Caco-2 (cell line): ENCODE data around the gene GIMAP2. TPM values are rescaled to one million over a fixed set of nuclear protein-coding genes. Genes with fewer than 3 reads are reported as not detected.

Source experiments
- BruUV-seq: library from RNA; stranded (reverse); fragments of 400-500 nt; replicated peaks from 2 replicates; lab custom pipeline; 2021; lab: Mats Ljungman, UMichigan
- CTCF ChIA-PET: fragments of 300-600 bp; sonication (Branson Sonifier 250); formaldehyde crosslinking; loops from one replicate; lab custom pipeline; 2022; ENCODE audit warnings: antibody characterized with exemption; lab: Charles Lee
- POLR2A ChIA-PET: fragments of 300-600 bp; sonication (Branson Sonifier 250); formaldehyde crosslinking; loops from one replicate; lab custom pipeline; 2022; ENCODE audit warnings: antibody characterized with exemption; lab: Charles Lee
- DNase-seq, 2 experiments: peaks; one replicate each; pipeline versions ENCODE4 v3.0.0 to v3.0.0-alpha.2; 2020 to 2022
- H3K27me3 ChIP-seq: replicated peaks from 2 replicates; pipeline ENCODE4 v1.6.0; 2011; ENCODE audit warnings: low read length; ENCODE audit not compliant: control insufficient read depth, insufficient read depth
- H3K36me3 ChIP-seq: 2 replicates; pipeline ENCODE4 v1.5.1; 2011; ENCODE audit warnings: low read length; ENCODE audit not compliant: control insufficient read depth, insufficient read depth
- H3K4me1 ChIP-seq: fragments of 250-450 bp; sonication (Bioruptor Pico); 2 replicates; pipeline ENCODE4 v1.5.1; 2020; ENCODE audit warnings: mild to moderate bottlenecking
- H3K4me3 ChIP-seq: 2 replicates; pipeline ENCODE4 v1.5.1; 2011; ENCODE audit warnings: low read depth, mild to moderate bottlenecking, control low read depth, low read length
- H3K9me3 ChIP-seq: fragments of 250-450 bp; sonication (Bioruptor Pico); 2 replicates; pipeline ENCODE4 v1.5.1; 2020; ENCODE audit warnings: mild to moderate bottlenecking, moderate library complexity
- H3K27ac Mint-ChIP-seq: one replicate; pipeline ENCODE4 v1.8.0; 2022; ENCODE audit warnings: mixed read lengths; ENCODE audit not compliant: unreplicated experiment
- H3K27me3 Mint-ChIP-seq: one replicate; pipeline ENCODE4 v1.8.0; 2022; ENCODE audit warnings: mixed read lengths; ENCODE audit not compliant: insufficient read depth, unreplicated experiment
- H3K36me3 Mint-ChIP-seq: one replicate; pipeline ENCODE4 v1.8.0; 2022; ENCODE audit warnings: mild to moderate bottlenecking, mixed read lengths; ENCODE audit not compliant: insufficient read depth, unreplicated experiment
- H3K4me1 Mint-ChIP-seq: one replicate; pipeline ENCODE4 v1.8.0; 2022; ENCODE audit warnings: low read depth, mixed read lengths; ENCODE audit not compliant: unreplicated experiment
- H3K4me3 Mint-ChIP-seq: one replicate; pipeline ENCODE4 v1.8.0; 2022; ENCODE audit warnings: mild to moderate bottlenecking, moderate library complexity, mixed read lengths; ENCODE audit not compliant: unreplicated experiment
- H3K9me3 Mint-ChIP-seq: one replicate; pipeline ENCODE4 v1.8.0; 2022; ENCODE audit warnings: mixed read lengths; ENCODE audit not compliant: unreplicated experiment
- intact Hi-C: fragments of 100-400 bp; cut with micrococcal nuclease; formaldehyde crosslinking; loops from one replicate; pipeline ENCODE4 v1.10.0; 2022; ENCODE audit not compliant: unreplicated experiment
- total RNA-seq: library from RNA; stranded (reverse); gene quantifications from 2 replicates; pipeline ENCODE4 v1.2.3, GENCODE V29; 2022
- TF ChIP-seq, protein P1 (sequence below), 2 experiments: fragments of 200-600 bp in 1 of 2; IDR thresholded peaks; 1 replicate in 1 of 2; 2 replicates in 1 of 2; pipeline versions ENCODE4 v1.5.1 to v1.8.0; 2011 to 2022; ENCODE audit warnings: antibody characterized with exemption in 1 of 2, control low read depth in 1 of 2, inconsistent platforms in 1 of 2, low read depth in 1 of 2, low read length in 1 of 2, mild to moderate bottlenecking in 1 of 2, moderate library complexity in 1 of 2; ENCODE audit not compliant: insufficient read depth in 1 of 2, severe bottlenecking in 1 of 2, unreplicated experiment in 1 of 2

The GIMAP2 gene
- total RNA-seq, 1 experiment from 2014 or later = not detected

DNA sequence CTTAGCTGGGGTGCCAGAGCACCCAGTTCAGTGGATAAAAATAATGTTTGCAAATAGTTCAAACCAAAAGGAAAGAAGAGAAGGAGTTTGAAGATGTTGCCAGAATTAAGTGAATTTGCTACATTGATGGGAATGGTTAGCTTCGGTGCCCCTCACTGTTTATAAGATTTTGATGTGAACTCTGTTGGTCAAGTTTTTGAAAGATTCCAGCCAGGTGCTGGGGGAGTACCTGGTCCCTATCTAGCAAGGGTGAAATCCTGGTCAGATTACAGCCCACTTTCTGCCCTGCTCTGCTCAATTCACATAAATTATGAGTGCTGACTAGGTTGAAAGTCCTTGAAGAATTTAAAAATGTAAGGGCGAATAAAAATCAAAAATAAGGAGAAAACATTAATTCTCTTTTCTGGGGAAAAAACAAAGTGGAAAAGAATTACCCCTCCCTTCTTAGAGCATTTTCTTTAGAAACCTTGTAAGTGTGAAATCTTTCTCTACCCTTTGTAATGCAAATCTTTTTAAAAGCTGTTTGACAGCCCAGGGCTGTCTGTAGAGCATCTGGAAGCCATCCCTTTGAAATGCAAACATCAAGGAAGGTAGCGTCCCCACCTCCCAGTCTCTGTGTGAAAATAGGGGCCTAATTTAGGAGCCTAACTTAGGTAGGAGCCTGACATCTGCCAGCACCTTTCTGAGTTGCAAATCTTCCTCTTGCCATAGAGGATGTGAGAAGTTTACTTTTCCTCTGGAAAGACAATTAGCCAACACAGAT lies 50.3 kb downstream of the GIMAP2 start:
- Histone ChIP-seq H3K9me3 (no peaks in the 10 kb centered on the region), H3K27me3 (peaks cover 1% of the 10 kb centered on the region; the same call in 1 of the 2 replicates), H3K4me3 (no peak overlapping the region), H3K36me3 (no peaks in the 10 kb centered on the region), H3K4me1 (no peaks in the 10 kb centered on the region)
- CTCF ChIA-PET = no interaction called here
- intact Hi-C loops = no loop called here
- H3K27me3 Mint-ChIP-seq = peaks cover 21% of the 10 kb centered on the region
- H3K27ac Mint-ChIP-seq = no peak overlapping the region
- H3K4me1 Mint-ChIP-seq = peaks cover 7% of the 10 kb centered on the region
- BruUV-seq = no TSS peak
- no peak for DNase-seq
- TF ChIP-seq, protein P1, sequence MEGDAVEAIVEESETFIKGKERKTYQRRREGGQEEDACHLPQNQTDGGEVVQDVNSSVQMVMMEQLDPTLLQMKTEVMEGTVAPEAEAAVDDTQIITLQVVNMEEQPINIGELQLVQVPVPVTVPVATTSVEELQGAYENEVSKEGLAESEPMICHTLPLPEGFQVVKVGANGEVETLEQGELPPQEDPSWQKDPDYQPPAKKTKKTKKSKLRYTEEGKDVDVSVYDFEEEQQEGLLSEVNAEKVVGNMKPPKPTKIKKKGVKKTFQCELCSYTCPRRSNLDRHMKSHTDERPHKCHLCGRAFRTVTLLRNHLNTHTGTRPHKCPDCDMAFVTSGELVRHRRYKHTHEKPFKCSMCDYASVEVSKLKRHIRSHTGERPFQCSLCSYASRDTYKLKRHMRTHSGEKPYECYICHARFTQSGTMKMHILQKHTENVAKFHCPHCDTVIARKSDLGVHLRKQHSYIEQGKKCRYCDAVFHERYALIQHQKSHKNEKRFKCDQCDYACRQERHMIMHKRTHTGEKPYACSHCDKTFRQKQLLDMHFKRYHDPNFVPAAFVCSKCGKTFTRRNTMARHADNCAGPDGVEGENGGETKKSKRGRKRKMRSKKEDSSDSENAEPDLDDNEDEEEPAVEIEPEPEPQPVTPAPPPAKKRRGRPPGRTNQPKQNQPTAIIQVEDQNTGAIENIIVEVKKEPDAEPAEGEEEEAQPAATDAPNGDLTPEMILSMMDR (IDR thresholded peaks at IDR 0.05; ENCODE audit: insufficient read depth in 1 of 2, low read depth in 1 of 2, low read length in 1 of 2, severe bottlenecking in 1 of 2, unreplicated experiment in 1 of 2) = no peak
- H3K9me3 Mint-ChIP-seq = no peaks in the 10 kb centered on the region
- no peaks in the 10 kb centered on the region for H3K36me3 Mint-ChIP-seq
- POLR2A ChIA-PET = no interaction called here
- no peak overlapping the region for H3K4me3 Mint-ChIP-seq

DNA sequence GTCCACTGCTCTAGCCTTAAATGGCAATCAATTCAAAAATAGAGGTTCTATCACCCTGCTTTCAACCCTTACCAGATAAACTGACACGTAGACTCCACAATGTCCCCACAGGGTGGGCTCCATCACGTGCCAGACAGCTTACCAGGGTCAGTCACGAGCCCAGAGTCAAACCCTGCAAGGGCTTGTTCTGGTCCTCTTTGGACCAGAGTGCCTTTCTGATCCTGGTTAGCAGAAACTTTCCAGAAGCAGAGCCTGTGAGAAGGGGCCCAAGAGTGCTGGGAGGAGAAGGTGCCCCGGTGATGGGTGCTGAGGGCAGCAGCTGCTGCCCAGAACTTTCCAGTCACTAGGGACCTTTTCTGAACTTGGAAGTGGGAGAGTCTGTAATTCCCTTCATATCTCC lies 51.4 kb downstream of the GIMAP2 start:
- no peak overlapping the region for H3K4me3 Mint-ChIP-seq
- CTCF ChIA-PET = no interaction called here
- Histone ChIP-seq H3K4me3 (no peak overlapping the region), H3K27me3 (peaks cover 1% of the 10 kb centered on the region; the same call in 1 of the 2 replicates), H3K9me3 (no peaks in the 10 kb centered on the region), H3K36me3 (no peaks in the 10 kb centered on the region), H3K4me1 (no peaks in the 10 kb centered on the region)
- no peak overlapping the region for H3K27ac Mint-ChIP-seq
- POLR2A ChIA-PET = no interaction called here
- H3K9me3 Mint-ChIP-seq = no peaks in the 10 kb centered on the region
- BruUV-seq = no TSS peak
- H3K36me3 Mint-ChIP-seq = no peaks in the 10 kb centered on the region
- intact Hi-C loops = no loop called here
- no peak for DNase-seq
- TF ChIP-seq, protein P1 (IDR thresholded peaks at IDR 0.05; ENCODE audit: insufficient read depth in 1 of 2, low read depth in 1 of 2, low read length in 1 of 2, severe bottlenecking in 1 of 2, unreplicated experiment in 1 of 2) = no peak
- peaks cover 23% of the 10 kb centered on the region for H3K27me3 Mint-ChIP-seq
- peaks cover 7% of the 10 kb centered on the region for H3K4me1 Mint-ChIP-seq

DNA sequence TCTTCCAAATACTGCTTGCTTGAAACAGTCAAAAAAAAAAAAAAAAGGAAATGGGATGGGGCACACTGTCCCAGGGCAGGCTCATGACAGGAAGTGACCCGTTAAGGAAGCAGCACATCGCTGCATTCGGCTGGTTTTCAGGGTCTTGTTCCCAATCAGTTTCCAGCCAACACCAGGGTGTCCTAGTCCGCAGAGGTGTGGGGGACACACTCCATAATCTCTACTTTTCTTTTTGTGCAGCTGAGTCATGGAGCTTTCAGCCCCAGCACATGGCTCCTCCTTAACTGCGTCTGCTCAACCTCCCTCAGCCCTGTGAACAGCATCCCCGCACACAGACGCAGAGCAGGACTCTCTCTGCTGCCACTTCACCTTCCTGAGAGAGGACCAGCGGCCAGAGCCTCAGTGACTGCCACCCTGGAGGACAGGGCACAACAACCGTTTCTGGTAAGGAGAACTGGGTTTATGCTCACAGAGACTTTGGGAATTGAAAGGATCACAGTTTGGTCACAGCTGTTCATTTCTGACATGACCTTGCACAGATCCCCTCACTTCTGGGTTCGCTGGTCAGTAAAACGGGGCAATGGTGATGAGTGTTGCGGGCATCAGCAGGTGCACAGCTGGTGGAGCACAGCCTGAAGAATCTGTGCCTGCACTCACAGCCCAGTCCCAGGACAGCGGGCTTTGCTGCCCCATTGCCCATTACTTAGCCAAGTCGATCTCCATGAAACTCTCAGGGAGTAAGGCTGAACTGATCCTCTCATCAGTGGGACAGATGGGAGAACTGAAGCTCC lies 52.0 kb downstream of the GIMAP2 start, which contains the start of gene GIMAP5:
GIMAP5 (plus strand) TSS at position 154 of the 791 bp plus-strand sequence. CDS start 3,467 bp downstream, outside the sequence.
- intact Hi-C loops = no loop called here
- no peaks in the 10 kb centered on the region for H3K9me3 Mint-ChIP-seq
- H3K27ac Mint-ChIP-seq = no peak within 1 kb of the TSS
- H3K4me1 Mint-ChIP-seq = peaks cover 7% of the 10 kb centered on the region
- TF ChIP-seq, protein P1 (IDR thresholded peaks at IDR 0.05; ENCODE audit: insufficient read depth in 1 of 2, low read depth in 1 of 2, low read length in 1 of 2, severe bottlenecking in 1 of 2, unreplicated experiment in 1 of 2) = no peak
- BruUV-seq = no TSS peak
- H3K27me3 Mint-ChIP-seq = peaks cover 26% of the 10 kb centered on the region
- ChIA-PET CTCF (no interaction called here), POLR2A (no interaction called here)
- no peak within 1 kb of the TSS for H3K4me3 ChIP-seq
- no peaks in the 10 kb centered on the region for H3K36me3 Mint-ChIP-seq
- H3K27me3 ChIP-seq = peaks cover 1% of the 10 kb centered on the region; the same call in 1 of the 2 replicates
- no peak within 1 kb of the TSS for H3K4me3 Mint-ChIP-seq
- H3K36me3 ChIP-seq = no peaks in the 10 kb centered on the region
- no peaks in the 10 kb centered on the region for H3K9me3 ChIP-seq
- DNase-seq = no peak
- H3K4me1 ChIP-seq = no peaks in the 10 kb centered on the region
